Activated naive CD4-positive, alpha-beta T cell treated with anti-CD3 and anti-CD28 coated beads, Interleukin-2, amount 10 ng/mL, durations not matched to agents 7 days and 5 days (primary cell): ENCODE data around the gene KCNH5.
"Not testable (repeated sequence)": the region's sequence is repeated elsewhere in the genome, so short reads cannot be mapped to it uniquely, and the experiment has no call there.

Experiments
- CTCF ChIA-PET: fragments of 350-600 bp; sonication (Branson Sonifier 250); formaldehyde crosslinking; loops from one replicate; lab custom pipeline; 2021; ENCODE audit warnings: antibody characterized with exemption; lab: Charles Lee
- DNase-seq: peaks from one replicate; pipeline ENCODE4 v3.0.0-alpha.2; 2020
- H3K27ac Mint-ChIP-seq: one replicate; pipeline ENCODE4 v1.8.0; 2021; ENCODE audit warnings: mild to moderate bottlenecking, moderate library complexity, mixed read lengths
- H3K27me3 Mint-ChIP-seq: one replicate; pipeline ENCODE4 v1.8.0; 2021; ENCODE audit warnings: mild to moderate bottlenecking, mixed read lengths
- H3K36me3 Mint-ChIP-seq: one replicate; pipeline ENCODE4 v1.8.0; 2021; ENCODE audit warnings: mixed read lengths
- H3K4me1 Mint-ChIP-seq: one replicate; pipeline ENCODE4 v1.8.0; 2021; ENCODE audit warnings: mixed read lengths
- H3K4me3 Mint-ChIP-seq: one replicate; pipeline ENCODE4 v1.8.0; 2021; ENCODE audit warnings: mild to moderate bottlenecking, moderate library complexity, mixed read lengths
- H3K9me3 Mint-ChIP-seq: one replicate; pipeline ENCODE4 v1.8.0; 2021; ENCODE audit warnings: mixed read lengths

The KCNH5 gene

DNA sequence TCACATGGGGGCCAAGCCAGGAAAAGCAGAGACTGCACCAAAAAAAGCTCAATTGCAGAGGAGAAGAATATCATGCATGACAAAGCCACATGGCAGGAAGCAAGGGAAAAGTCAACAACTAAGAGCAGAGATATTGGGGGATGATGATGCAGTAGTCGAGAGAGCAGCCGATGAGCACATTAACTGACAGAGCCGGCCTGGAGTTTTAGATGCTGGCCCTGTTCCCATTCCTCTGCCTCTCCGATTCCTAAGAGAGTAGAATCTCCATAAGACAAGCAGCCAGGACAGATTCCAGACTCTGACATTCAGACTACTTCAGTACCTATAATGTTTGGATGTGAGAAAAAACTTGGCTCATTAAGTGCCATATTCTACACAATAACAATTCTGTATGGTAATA lies 155.9 kb downstream of the KCNH5 start:
- Mint-ChIP-seq H3K36me3 (no peaks in the 10 kb centered on the region), H3K27ac (no peak overlapping the region), H3K9me3 (no peaks in the 10 kb centered on the region), H3K4me1 (no peaks in the 10 kb centered on the region), H3K27me3 (no peaks in the 10 kb centered on the region), H3K4me3 (no peak overlapping the region)
- no peak for DNase-seq
- CTCF ChIA-PET = no interaction called here

DNA sequence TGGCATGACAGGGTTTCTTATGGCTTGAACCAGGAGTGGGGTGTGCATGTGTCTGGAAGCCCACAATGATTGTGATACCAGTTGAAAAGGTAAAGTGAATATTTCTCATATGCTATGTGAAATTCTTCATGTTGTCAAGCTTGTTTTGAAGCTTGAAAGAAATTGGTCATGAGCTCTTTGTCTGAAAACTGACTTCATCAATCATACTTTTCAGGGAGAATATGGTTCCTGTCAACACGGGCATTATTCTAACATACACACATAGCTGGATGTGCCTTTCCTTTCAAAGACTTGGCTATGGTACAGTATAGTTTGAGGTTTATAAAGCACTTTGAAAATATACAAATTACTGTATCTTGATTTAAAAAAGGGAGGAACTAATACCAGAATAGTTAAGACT lies 158.8 kb downstream of the KCNH5 start:
- Mint-ChIP-seq H3K36me3 (no peaks in the 10 kb centered on the region), H3K27ac (no peak overlapping the region), H3K4me1 (no peaks in the 10 kb centered on the region), H3K27me3 (no peaks in the 10 kb centered on the region), H3K9me3 (no peaks in the 10 kb centered on the region), H3K4me3 (no peak overlapping the region)
- CTCF ChIA-PET = no interaction called here
- DNase-seq = no peak

DNA sequence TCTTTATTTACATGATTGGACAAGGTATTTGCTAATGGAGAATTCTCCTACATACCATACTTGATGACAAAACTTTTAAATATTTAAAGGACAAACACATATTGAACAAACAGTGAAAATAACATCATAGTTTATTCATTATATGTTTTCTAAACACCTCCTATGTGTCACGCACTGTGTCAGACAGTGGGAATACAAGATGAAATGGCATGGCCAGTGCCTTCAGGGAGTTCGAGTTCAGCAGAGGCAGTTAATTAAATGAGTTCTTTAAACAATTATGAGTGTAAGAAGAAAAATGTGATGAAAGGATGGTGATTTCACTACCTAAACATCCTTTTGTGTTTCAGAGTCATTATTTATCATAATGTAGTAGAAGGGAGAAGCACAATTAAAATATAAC lies 159.8 kb downstream of the KCNH5 start:
- no peaks in the 10 kb centered on the region for H3K9me3 Mint-ChIP-seq
- H3K27ac Mint-ChIP-seq = no peak overlapping the region
- DNase-seq = no peak
- no peaks in the 10 kb centered on the region for H3K36me3 Mint-ChIP-seq
- CTCF ChIA-PET = no interaction called here
- H3K4me3 Mint-ChIP-seq = no peak overlapping the region
- H3K4me1 Mint-ChIP-seq = no peaks in the 10 kb centered on the region
- no peaks in the 10 kb centered on the region for H3K27me3 Mint-ChIP-seq

DNA sequence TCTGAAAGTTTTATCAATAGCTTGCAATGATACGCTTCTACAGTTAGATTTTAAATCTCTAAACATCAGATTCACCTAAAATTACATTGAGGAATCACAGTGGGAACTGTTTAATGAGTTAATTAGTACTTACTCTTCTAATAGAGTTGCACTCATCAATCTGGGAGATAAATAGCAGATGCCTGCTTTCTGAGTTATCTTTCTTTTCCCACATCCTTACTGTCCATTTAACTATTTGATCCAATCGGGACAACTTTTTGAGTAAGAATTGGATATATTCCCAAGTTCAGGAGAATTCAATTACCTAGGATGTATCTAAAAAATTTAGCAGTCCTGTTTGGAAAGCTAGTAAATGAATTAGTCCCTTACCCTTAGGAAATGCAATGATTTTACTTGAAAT lies 162.3 kb downstream of the KCNH5 start:
- Mint-ChIP-seq H3K4me3 (no peak overlapping the region), H3K9me3 (no peaks in the 10 kb centered on the region), H3K27ac (no peak overlapping the region), H3K4me1 (no peaks in the 10 kb centered on the region), H3K36me3 (no peaks in the 10 kb centered on the region), H3K27me3 (no peaks in the 10 kb centered on the region)
- CTCF ChIA-PET = no interaction called here
- DNase-seq = no peak

DNA sequence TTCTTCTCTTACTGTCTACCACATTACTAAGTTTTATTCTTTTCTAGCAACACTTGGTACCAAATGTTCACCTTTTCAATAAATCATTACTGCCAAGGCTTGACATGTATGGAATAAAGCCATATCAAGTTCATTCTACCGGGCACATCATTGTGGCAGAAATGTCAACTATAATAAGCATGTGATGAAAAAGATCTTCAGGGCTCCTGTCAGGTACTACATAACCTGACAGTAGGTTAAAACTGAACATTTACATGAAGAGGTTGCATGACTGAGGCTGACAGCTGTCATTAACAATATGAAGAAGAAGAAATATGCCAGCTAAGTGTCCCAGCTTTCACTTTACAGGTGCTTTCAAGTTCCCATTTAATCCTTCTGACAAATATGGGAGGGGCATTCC lies 178.9 kb downstream of the KCNH5 start:
- Mint-ChIP-seq H3K27me3 (no peaks in the 10 kb centered on the region), H3K9me3 (no peaks in the 10 kb centered on the region), H3K4me3 (no peak overlapping the region), H3K4me1 (no peaks in the 10 kb centered on the region), H3K36me3 (no peaks in the 10 kb centered on the region), H3K27ac (no peak overlapping the region)
- no peak for DNase-seq
- CTCF ChIA-PET = no interaction called here

DNA sequence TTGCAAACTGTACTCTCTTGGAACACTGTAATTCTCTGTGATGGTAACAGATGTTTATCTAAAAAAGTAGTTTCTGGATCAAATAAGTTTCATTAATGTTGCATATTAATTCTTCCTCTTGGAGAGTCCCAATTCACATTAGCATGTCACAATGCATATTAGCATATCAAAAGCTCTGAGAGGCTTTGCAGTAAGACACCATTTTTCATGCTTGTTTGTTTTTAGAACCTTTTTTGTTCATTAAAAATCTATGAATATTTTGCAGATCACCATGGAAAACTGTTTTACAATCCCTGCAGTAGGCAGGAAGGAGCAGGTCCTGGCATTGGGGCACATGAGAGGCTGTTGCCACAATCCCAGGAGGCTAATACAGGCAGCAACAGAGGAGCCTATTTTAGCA lies 180.7 kb downstream of the KCNH5 start:
- CTCF ChIA-PET = no interaction called here

DNA sequence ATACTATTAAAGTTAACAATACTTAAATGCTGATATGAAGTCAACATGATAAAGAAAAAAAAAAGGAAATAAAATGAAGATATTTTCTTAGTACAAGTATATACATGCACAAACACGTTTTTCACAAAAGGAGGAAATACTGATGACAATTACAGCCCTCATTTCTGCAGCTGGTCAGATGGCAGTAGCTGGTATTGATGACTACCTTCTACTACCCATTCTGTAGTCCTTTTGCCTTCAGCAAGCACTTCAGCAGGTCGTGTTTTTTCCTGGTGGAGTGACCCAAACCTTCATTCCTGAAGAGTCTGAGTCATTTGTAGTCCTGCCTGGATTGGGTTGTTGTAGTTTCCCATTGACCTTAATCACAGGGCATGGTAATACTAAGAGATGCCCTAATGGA lies 187.2 kb downstream of the KCNH5 start:
- CTCF ChIA-PET, H3K4me3 Mint-ChIP-seq, DNase-seq, H3K36me3 Mint-ChIP-seq, H3K4me1 Mint-ChIP-seq, H3K27ac Mint-ChIP-seq, H3K9me3 Mint-ChIP-seq, H3K27me3 Mint-ChIP-seq: not testable (repeated sequence)

More for the DNA sequence above, 180.7 kb downstream of the KCNH5 start:
- Mint-ChIP-seq H3K27me3 (no peaks in the 10 kb centered on the region), H3K9me3 (peaks cover under 1% of the 10 kb centered on the region), H3K4me3 (no peak overlapping the region), H3K36me3 (no peaks in the 10 kb centered on the region), H3K27ac (no peak overlapping the region), H3K4me1 (no peaks in the 10 kb centered on the region)
- no peak for DNase-seq

DNA sequence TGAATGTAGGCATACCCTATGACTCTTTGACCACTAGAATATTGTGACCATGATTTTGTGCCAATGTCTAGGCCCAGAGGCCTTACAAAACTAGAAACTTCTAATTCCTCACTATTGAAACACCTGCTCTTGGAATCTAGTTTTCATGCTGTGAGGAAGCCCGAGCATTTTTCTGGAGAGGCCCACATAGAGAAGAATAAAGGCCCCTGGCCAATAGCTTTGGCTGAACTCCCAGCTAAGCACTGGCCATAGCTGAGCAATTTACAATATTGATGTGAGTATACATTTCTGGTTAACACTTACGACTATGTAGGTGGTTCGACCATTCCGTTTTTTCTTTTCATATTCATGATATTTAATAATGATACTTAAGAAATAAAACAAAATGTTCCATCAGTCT lies 190.3 kb downstream of the KCNH5 start:
- no peaks in the 10 kb centered on the region for H3K27me3 Mint-ChIP-seq
- no peaks in the 10 kb centered on the region for H3K4me1 Mint-ChIP-seq
- H3K4me3 Mint-ChIP-seq = no peak overlapping the region
- DNase-seq = no peak
- CTCF ChIA-PET = no interaction called here
- no peak overlapping the region for H3K27ac Mint-ChIP-seq
- H3K36me3 Mint-ChIP-seq = no peaks in the 10 kb centered on the region
- peaks cover 3% of the 10 kb centered on the region for H3K9me3 Mint-ChIP-seq

DNA sequence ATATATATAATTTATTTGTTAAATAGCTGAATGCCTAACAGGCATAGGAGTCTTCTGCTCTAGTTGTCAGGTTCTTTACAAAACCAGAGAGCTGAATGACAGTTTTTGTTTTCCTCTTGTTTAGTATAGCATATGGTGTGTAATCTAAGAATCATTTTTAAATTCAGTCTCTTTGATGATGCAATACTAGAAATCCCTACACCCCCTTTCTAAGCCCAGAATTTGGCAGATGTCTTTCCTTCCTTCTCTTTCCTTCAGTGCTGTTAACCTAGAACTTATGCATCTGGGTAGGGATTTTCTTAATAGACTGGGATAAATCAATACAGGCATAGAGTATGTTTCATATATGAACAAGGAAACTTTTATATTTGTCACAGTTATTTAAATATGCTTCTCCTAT lies 198.1 kb downstream of the KCNH5 start:
- Mint-ChIP-seq H3K9me3 (no peaks in the 10 kb centered on the region), H3K36me3 (no peaks in the 10 kb centered on the region), H3K27ac (no peak overlapping the region), H3K4me1 (no peaks in the 10 kb centered on the region), H3K27me3 (no peaks in the 10 kb centered on the region), H3K4me3 (no peak overlapping the region)
- CTCF ChIA-PET = no interaction called here
- no peak for DNase-seq

DNA sequence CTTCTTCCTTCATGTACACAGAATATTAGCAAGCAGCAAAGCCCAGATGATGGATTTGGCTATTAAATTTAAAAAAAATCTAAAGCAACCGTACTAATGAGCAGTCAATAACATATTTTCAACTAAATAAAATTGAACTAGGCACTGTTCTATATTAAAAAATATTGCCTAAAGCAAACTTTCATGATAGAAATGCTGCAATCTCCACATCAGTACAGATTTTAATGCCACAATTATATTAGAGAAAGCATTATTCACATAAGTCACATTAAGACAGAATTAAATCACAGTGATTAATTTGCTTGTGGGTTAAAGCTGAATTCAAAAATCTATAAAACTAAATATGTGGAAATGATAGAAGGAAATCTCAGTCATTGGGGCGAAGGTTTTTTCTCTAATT lies 200.7 kb downstream of the KCNH5 start:
- H3K27ac Mint-ChIP-seq = no peak overlapping the region
- CTCF ChIA-PET = no interaction called here
- no peaks in the 10 kb centered on the region for H3K27me3 Mint-ChIP-seq
- H3K9me3 Mint-ChIP-seq = no peaks in the 10 kb centered on the region
- no peak overlapping the region for H3K4me3 Mint-ChIP-seq
- no peaks in the 10 kb centered on the region for H3K36me3 Mint-ChIP-seq
- H3K4me1 Mint-ChIP-seq = no peaks in the 10 kb centered on the region
- DNase-seq = no peak

DNA sequence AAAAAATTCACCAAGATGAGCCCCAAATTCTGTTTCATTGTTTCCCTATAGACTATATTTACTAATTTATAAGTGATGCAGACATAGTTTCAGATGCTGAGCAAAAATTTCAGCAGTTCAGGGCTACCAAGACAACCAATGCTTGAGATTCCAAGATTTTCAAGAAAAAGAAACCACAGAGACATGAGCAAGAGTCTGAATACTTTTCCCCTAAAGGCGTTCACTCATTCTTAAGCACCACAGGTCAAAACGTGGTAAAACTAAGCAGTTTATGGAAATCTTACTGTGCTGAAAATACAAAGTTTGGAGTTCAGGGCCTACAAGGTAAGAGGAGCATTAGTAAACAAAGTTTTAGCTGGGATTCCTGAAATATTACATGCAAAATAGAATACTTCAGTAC lies 221.2 kb downstream of the KCNH5 start:
- H3K4me3 Mint-ChIP-seq = no peak overlapping the region
- DNase-seq = no peak
- H3K27ac Mint-ChIP-seq = no peak overlapping the region
- H3K9me3 Mint-ChIP-seq = peaks cover 5% of the 10 kb centered on the region
- H3K36me3 Mint-ChIP-seq = no peaks in the 10 kb centered on the region
- no peaks in the 10 kb centered on the region for H3K27me3 Mint-ChIP-seq
- CTCF ChIA-PET = no interaction called here
- no peaks in the 10 kb centered on the region for H3K4me1 Mint-ChIP-seq

DNA sequence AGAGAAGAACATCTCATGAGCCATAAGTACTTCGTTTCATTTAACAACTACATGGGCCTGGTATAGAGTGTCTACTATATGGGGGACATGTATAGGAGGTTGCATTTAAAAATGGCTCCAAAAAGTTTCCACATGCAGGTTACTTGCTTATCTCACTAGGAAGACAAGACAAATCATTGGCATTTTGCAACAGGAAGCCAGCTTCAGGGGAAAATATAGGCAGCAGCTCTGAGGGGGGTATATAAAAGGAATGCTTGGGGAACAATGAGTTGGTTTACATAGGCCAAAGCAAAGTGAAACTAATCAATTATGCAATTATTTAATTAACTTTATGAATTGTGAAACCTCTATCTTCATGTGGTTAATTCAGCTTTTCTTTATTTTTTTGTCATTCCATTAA lies 225.3 kb downstream of the KCNH5 start:
- H3K4me3 Mint-ChIP-seq = no peak overlapping the region
- CTCF ChIA-PET = no interaction called here
- no peaks in the 10 kb centered on the region for H3K27me3 Mint-ChIP-seq
- H3K4me1 Mint-ChIP-seq = no peaks in the 10 kb centered on the region
- H3K9me3 Mint-ChIP-seq = peaks cover 3% of the 10 kb centered on the region
- DNase-seq = no peak
- H3K36me3 Mint-ChIP-seq = no peaks in the 10 kb centered on the region
- H3K27ac Mint-ChIP-seq = no peak overlapping the region

DNA sequence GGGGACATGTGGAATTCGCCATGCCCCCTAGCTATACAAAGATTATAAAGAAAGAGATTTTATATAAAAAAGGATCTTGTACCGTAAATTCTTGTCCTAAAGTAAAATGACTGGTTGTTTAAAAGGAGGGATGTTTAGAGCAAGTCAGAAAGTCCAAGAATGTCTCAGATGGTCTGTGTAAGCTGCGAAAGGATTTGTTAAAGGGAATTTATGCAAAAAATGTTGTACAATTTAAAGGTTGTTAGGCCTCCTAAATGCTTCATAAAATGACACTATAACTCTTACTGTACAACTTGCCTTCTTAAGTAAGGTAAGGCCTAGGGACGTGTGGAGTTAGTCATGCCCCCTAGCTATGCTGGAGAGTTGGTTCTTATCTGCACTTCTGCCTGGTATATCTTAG lies 237.6 kb downstream of the KCNH5 start:
- Mint-ChIP-seq H3K36me3 (no peaks in the 10 kb centered on the region), H3K9me3 (peaks cover 2% of the 10 kb centered on the region), H3K27ac (no peak overlapping the region), H3K27me3 (no peaks in the 10 kb centered on the region), H3K4me1 (no peaks in the 10 kb centered on the region), H3K4me3 (no peak overlapping the region)
- DNase-seq = no peak
- CTCF ChIA-PET = interaction anchor here (0.9 kb wide), 1 partner anchor 21 kb away, joined by 3 read pairs; no protein-coding TSS in a partner anchor

DNA sequence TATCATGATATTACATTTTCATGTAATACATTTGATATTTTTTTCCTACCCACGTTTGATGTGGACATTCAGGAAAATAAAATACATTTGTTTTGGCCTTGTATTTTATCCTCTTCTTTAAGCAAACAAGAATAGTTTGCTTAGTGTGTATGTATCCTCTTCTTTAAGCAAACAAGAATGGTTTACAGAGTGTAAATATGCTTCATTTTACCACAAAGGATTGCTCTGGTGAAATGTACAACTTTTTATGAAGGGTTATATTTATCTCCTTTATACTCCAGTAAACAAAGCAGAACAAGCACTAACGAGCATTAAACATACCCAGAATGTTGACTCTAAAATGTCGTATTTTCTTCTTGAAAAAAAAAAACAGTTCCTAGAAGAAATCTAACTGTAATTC lies 244.7 kb downstream of the KCNH5 start:
- CTCF ChIA-PET = no interaction called here
- no peaks in the 10 kb centered on the region for H3K4me1 Mint-ChIP-seq
- no peaks in the 10 kb centered on the region for H3K27me3 Mint-ChIP-seq
- H3K9me3 Mint-ChIP-seq = peaks cover 4% of the 10 kb centered on the region
- no peak for DNase-seq
- H3K27ac Mint-ChIP-seq = no peak overlapping the region
- H3K4me3 Mint-ChIP-seq = no peak overlapping the region
- no peaks in the 10 kb centered on the region for H3K36me3 Mint-ChIP-seq

DNA sequence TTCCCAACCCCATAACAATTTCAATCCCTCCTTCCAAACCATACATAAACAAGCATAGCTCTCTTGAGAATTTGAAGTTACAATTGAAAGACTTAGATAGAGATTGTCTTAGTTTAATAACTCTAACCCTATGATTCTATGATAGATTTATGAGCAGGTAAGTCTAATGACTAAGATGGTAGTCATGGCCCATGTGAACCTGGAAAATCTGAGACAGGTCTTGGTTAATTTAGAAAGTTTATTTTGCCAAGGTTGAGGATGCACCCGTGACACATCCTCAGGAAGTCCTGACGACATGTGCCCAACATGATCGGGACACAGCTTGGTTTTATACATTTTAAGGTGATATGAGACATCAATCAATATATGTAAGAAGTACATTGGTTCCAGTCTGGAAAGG lies 248.8 kb downstream of the KCNH5 start:
- H3K9me3 Mint-ChIP-seq = no peaks in the 10 kb centered on the region
- H3K27me3 Mint-ChIP-seq = no peaks in the 10 kb centered on the region
- CTCF ChIA-PET = no interaction called here
- no peak overlapping the region for H3K4me3 Mint-ChIP-seq
- H3K4me1 Mint-ChIP-seq = no peaks in the 10 kb centered on the region
- no peak for DNase-seq
- H3K27ac Mint-ChIP-seq = no peak overlapping the region
- H3K36me3 Mint-ChIP-seq = no peaks in the 10 kb centered on the region

DNA sequence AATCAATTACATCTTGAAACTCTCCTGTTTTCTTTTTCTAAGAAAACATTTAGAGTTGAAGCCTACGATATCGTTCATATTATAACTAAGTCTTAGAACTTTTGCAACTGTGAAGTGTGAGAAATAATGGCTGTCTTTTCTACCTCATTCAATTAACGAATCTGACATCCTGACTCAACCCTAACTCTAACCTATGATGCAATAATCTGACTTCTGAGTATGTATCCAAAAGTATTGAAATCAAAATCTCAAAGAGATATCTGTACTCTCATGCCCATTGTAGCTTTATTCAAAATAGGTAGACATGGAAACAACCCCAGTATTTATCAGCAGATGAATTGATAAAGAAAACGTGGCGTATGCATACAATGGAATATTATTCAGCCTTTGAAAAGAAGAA lies 252.7 kb downstream of the KCNH5 start:
- H3K9me3 Mint-ChIP-seq = no peaks in the 10 kb centered on the region
- H3K4me3 Mint-ChIP-seq = no peak overlapping the region
- no peaks in the 10 kb centered on the region for H3K36me3 Mint-ChIP-seq
- CTCF ChIA-PET = no interaction called here
- no peaks in the 10 kb centered on the region for H3K27me3 Mint-ChIP-seq
- no peaks in the 10 kb centered on the region for H3K4me1 Mint-ChIP-seq
- no peak for DNase-seq
- no peak overlapping the region for H3K27ac Mint-ChIP-seq
